B cell (primary cell): ENCODE results near the gene HTR7. TPM values are rescaled to one million over a fixed set of nuclear protein-coding genes. Genes with fewer than 3 reads are reported as not detected.

Source experiments
- ATAC-seq: fragments of 200-7000 bp; cut with Tn5 transposase; one replicate; pipeline ENCODE4 v1.10.0; 2021; ENCODE audit warnings: low read depth, mild to moderate bottlenecking, moderate number of reproducible peaks, moderate library complexity
- CTCF ChIA-PET: fragments of 350-600 bp; sonication (Branson Sonifier 250); formaldehyde crosslinking; loops from one replicate; lab custom pipeline; 2021; ENCODE audit warnings: antibody characterized with exemption, inconsistent platforms; lab: Charles Lee
- POLR2A ChIA-PET: fragments of 350-600 bp; sonication (Branson Sonifier 250); formaldehyde crosslinking; loops from one replicate; lab custom pipeline; 2021; ENCODE audit warnings: antibody characterized with exemption; lab: Charles Lee
- DNase-seq: peaks from one replicate; pipeline ENCODE4 v3.0.0; 2013
- H2AFZ ChIP-seq: 2 replicates; pipeline ENCODE4 v1.6.1; 2012; ENCODE audit warnings: mild to moderate bottlenecking, low read depth, low read length; ENCODE audit not compliant: insufficient read depth, poor library complexity, severe bottlenecking
- H3K27ac ChIP-seq, 2 donors: 1 replicate in 1 of 2; 2 replicates in 1 of 2; pipeline ENCODE4 v1.5.1; 2012 to 2013; ENCODE audit warnings: low read length in 2 of 2, mild to moderate bottlenecking in 2 of 2, moderate library complexity in 1 of 2
- H3K27me3 ChIP-seq, 4 experiments: fragments of 200-600 bp in 1 of 4; sonication (generic) in 1 of 4; replicated peaks in 1 of 4; 1 replicate in 2 of 4; 2 replicates in 2 of 4; pipeline versions ENCODE4 v1.6.1 to v1.7.0; 2013 to 2016; ENCODE audit warnings: low read length in 3 of 4, mild to moderate bottlenecking in 2 of 4, mixed read lengths in 1 of 4, moderate library complexity in 1 of 4; ENCODE audit not compliant: insufficient read depth in 4 of 4, control insufficient read depth in 3 of 4; ENCODE audit errors: control extremely low read depth in 1 of 4
- H3K36me3 ChIP-seq, 2 experiments: replicated peaks in 1 of 2; 1 replicate in 1 of 2; 2 replicates in 1 of 2; pipeline versions ENCODE4 v1.6.1 to v1.7.1; 2013; ENCODE audit warnings: low read length in 1 of 2; ENCODE audit not compliant: insufficient read depth in 2 of 2, control insufficient read depth in 1 of 2; ENCODE audit errors: control extremely low read depth in 1 of 2, extremely low read depth in 1 of 2
- H3K4me1 ChIP-seq, 2 donors: fragments of 200-600 bp in 1 of 2; sonication (generic) in 1 of 2; 1 replicate in 1 of 2; 2 replicates in 1 of 2; pipeline versions ENCODE4 v1.5.1 to v1.6.1; 2013 to 2017; ENCODE audit warnings: low read length in 2 of 2; ENCODE audit not compliant: control insufficient read depth in 2 of 2, insufficient read depth in 2 of 2
- H3K4me2 ChIP-seq: replicated peaks from 2 replicates; pipeline ENCODE3; 2012; ENCODE audit warnings: mild to moderate bottlenecking, low read depth, low read length; ENCODE audit not compliant: poor library complexity, severe bottlenecking
- H3K4me3 ChIP-seq, 5 experiments: fragments of 200-600 bp in 1 of 5; sonication (generic) in 1 of 5; 1 replicate in 3 of 5; 2 replicates in 2 of 5; pipeline versions ENCODE4 v1.5.1 to v1.7.0; 2011 to 2016; ENCODE audit warnings: low read length in 4 of 5, mild to moderate bottlenecking in 4 of 5, low read depth in 2 of 5, control low read depth in 1 of 5, moderate library complexity in 1 of 5; ENCODE audit not compliant: insufficient read depth in 1 of 5; ENCODE audit errors: control extremely low read depth in 1 of 5, extremely low read depth in 1 of 5
- H3K79me2 ChIP-seq: fragments of 200-600 bp; sonication (generic); one replicate; pipeline ENCODE4 v1.6.0; 2016; ENCODE audit warnings: low read length; ENCODE audit not compliant: control insufficient read depth, insufficient read depth
- H3K9ac ChIP-seq: fragments of 200-600 bp; sonication (generic); 2 replicates; pipeline ENCODE4 v1.6.1; 2017; ENCODE audit warnings: mild to moderate bottlenecking, low read length, moderate library complexity
- H3K9me3 ChIP-seq, 3 donors: one replicate each; pipeline versions ENCODE4 v1.6.1 to v1.7.1; 2013; ENCODE audit warnings: low read length in 2 of 3; ENCODE audit not compliant: control insufficient read depth in 2 of 3, insufficient read depth in 1 of 3; ENCODE audit errors: control extremely low read depth in 1 of 3
- H4K20me1 ChIP-seq: 2 replicates; pipeline ENCODE4 v1.6.0; 2012; ENCODE audit warnings: mild to moderate bottlenecking, low read length; ENCODE audit not compliant: insufficient read depth, control insufficient read depth, poor library complexity, severe bottlenecking
- H3K27ac Mint-ChIP-seq: one replicate; pipeline ENCODE4 v1.8.0; 2021; ENCODE audit warnings: mixed read lengths
- H3K27me3 Mint-ChIP-seq: one replicate; pipeline ENCODE4 v1.8.0; 2021; ENCODE audit warnings: mixed read lengths
- H3K4me1 Mint-ChIP-seq: one replicate; pipeline ENCODE4 v1.8.0; 2021; ENCODE audit warnings: mixed read lengths
- H3K4me3 Mint-ChIP-seq: one replicate; pipeline ENCODE4 v1.8.0; 2021; ENCODE audit warnings: mixed read lengths
- H3K9me3 Mint-ChIP-seq: one replicate; pipeline ENCODE4 v1.8.0; 2022; ENCODE audit warnings: mixed read lengths; ENCODE audit not compliant: insufficient read depth
- CTCF ChIP-seq: fragments of 200-600 bp; IDR thresholded peaks from one replicate; pipeline ENCODE4 v1.8.0; 2022; ENCODE audit warnings: antibody characterized with exemption, mild to moderate bottlenecking
- EZH2 ChIP-seq: IDR thresholded peaks from 2 replicates; pipeline ENCODE4 v1.6.1; 2012; ENCODE audit warnings: borderline replicate concordance, low read depth, mild to moderate bottlenecking, moderate library complexity, low read length; ENCODE audit not compliant: insufficient read depth, poor library complexity, severe bottlenecking
- WGBS: methylation state at CpG from one replicate; pipeline ENCODE4 v1.1.5; 2013; ENCODE audit warnings: missing lambda C conversion rate; ENCODE audit not compliant: insufficient coverage; 5-methylcytosine and 5-hydroxymethylcytosine counted together
- intact Hi-C: fragments of 100-400 bp; cut with micrococcal nuclease; formaldehyde crosslinking; loops from one replicate; pipeline ENCODE4 v1.10.0; 2022
- polyA plus RNA-seq: library from polyadenylated mRNA; depleted of rRNA; stranded (reverse); fragments of >200 nt; gene quantifications from 2 replicates; pipeline ENCODE4 v1.2.3, GENCODE V29; 2012
- total RNA-seq, 2 donors: library from RNA; stranded (reverse); fragments of 120-200 nt in 1 of 2; gene quantifications; 1 replicate in 1 of 2; 2 replicates in 1 of 2; pipeline versions ENCODE4 v1.2.3 to v1.2.4, GENCODE V29; 2013 to 2022

The HTR7 gene
- total and polyA plus RNA-seq, 2 donors (not counting 1 experiment from before 2014, with no cell fraction given): 0.03 TPM; not detected in 1

- Mint-ChIP-seq H3K4me1 (no peaks in the 10 kb centered on the region), H3K27ac (no peak overlapping the region), H3K4me3 (no peak overlapping the region), H3K27me3 (peaks cover 4% of the 10 kb centered on the region), H3K9me3 (peaks cover 4% of the 10 kb centered on the region)
- no peak for TF ChIP-seq EZH2
- no peak for TF ChIP-seq CTCF
- no peak overlapping the region for H3K4me3 ChIP-seq
- no peak overlapping the region for H2AFZ ChIP-seq
- H3K27ac ChIP-seq: no peak overlapping the region
- no peaks in the 10 kb centered on the region for H3K79me2 ChIP-seq
- no peak for ATAC-seq
- CTCF ChIA-PET: no interaction called here
- DNase-seq: no peak
- no peak overlapping the region for H3K4me2 ChIP-seq
- POLR2A ChIA-PET: no interaction called here
- H3K36me3 ChIP-seq: no peaks in the 10 kb centered on the region
- no peaks in the 10 kb centered on the region for H3K4me1 ChIP-seq
- H3K9me3 ChIP-seq: peaks cover 0 to 7% (median 5%) of the 10 kb centered on the region in 3 donors
- intact Hi-C loops: no loop called here
- H3K27me3 ChIP-seq: peaks cover 0 to 5% (median 0%) of the 10 kb centered on the region in 4 experiments
- no peaks in the 10 kb centered on the region for H4K20me1 ChIP-seq
- H3K9ac ChIP-seq: no peak overlapping the region
These were observed 59.4 kb downstream of the HTR7 start for GRCh38 chr10:90798482-90798881.

GRCh38 chr10:90790422-90790821 lies 67.4 kb downstream of the HTR7 start:
- Histone ChIP-seq H3K4me2 (no peak overlapping the region), H3K9ac (no peak overlapping the region), H3K9me3 (no peaks in the 10 kb centered on the region), H3K4me1 (peaks cover 3 to 6% of the 10 kb centered on the region in 2 donors), H3K36me3 (no peaks in the 10 kb centered on the region), H3K27me3 (no peaks in the 10 kb centered on the region), H4K20me1 (no peaks in the 10 kb centered on the region), H3K79me2 (no peaks in the 10 kb centered on the region), H2AFZ (no peak overlapping the region), H3K4me3 (no peak overlapping the region), H3K27ac (no peak overlapping the region)
- 100% methylated on average over 1 of the region's 2 CpGs for WGBS
- ATAC-seq (no peak), DNase-seq (no peak)
- intact Hi-C loops: no loop called here
- peaks cover 10% of the 10 kb centered on the region for H3K27me3 Mint-ChIP-seq
- ChIA-PET POLR2A (no interaction called here), CTCF (no interaction called here)
- H3K4me3 Mint-ChIP-seq: no peak overlapping the region
- H3K4me1 Mint-ChIP-seq: peaks cover 13% of the 10 kb centered on the region
- H3K9me3 Mint-ChIP-seq: peaks cover under 1% of the 10 kb centered on the region
- no peak for TF ChIP-seq EZH2
- TF ChIP-seq CTCF: no peak
- H3K27ac Mint-ChIP-seq: no peak overlapping the region
